ENCODE results near the gene ODAD2.

Gene ODAD2

GRCh38 chr10:27838361-27838760 lies 160.5 kb downstream of the ODAD2 start:
- no peak for DNase-seq (ENCODE audit: low read depth)

GRCh38 chr10:27834476-27834875 lies 164.4 kb downstream of the ODAD2 start:
- no peak for DNase-seq (ENCODE audit: low read depth)

GRCh38 chr10:27833792-27834191 lies 165.1 kb downstream of the ODAD2 start:
- no peak for DNase-seq (ENCODE audit: low read depth)

GRCh38 chr10:27832826-27833225 lies 166.1 kb downstream of the ODAD2 start:
- DNase-seq (ENCODE audit: low read depth), result no peak

GRCh38 chr10:27826369-27826768 lies 172.5 kb downstream of the ODAD2 start:
- no peak for DNase-seq (ENCODE audit: low read depth)

GRCh38 chr10:27822301-27822700 lies 176.6 kb downstream of the ODAD2 start:
- DNase-seq (ENCODE audit: low read depth), result no peak

- DNase-seq (ENCODE audit: low read depth), result no peak
Observed at GRCh38 chr10:27820637-27821036, 178.2 kb downstream of the ODAD2 start.

- DNase-seq (ENCODE audit: low read depth), result no peak
Observed at GRCh38 chr10:27819781-27820531, 178.9 kb downstream of the ODAD2 start.

GRCh38 chr10:27816320-27816719 lies 182.6 kb downstream of the ODAD2 start:
- DNase-seq (ENCODE audit: low read depth), result no peak

- DNase-seq (ENCODE audit: low read depth), result no peak
Observed at GRCh38 chr10:27815846-27816245, 183.0 kb downstream of the ODAD2 start.

- no peak for DNase-seq (ENCODE audit: low read depth)
Observed at GRCh38 chr10:27815261-27815660, 183.6 kb downstream of the ODAD2 start.

GRCh38 chr10:27805180-27805579 lies 193.7 kb downstream of the ODAD2 start:
- DNase-seq (ENCODE audit: low read depth), result no peak

- DNase-seq (ENCODE audit: low read depth), result no peak
Observed at GRCh38 chr10:27804136-27804535, 194.7 kb downstream of the ODAD2 start.

GRCh38 chr10:27801171-27801785 lies 197.6 kb downstream of the ODAD2 start:
- no peak for DNase-seq (ENCODE audit: low read depth)

- DNase-seq (ENCODE audit: low read depth), result no peak
Observed at GRCh38 chr10:27799046-27799445, 199.8 kb downstream of the ODAD2 start.

GRCh38 chr10:27794157-27794556 lies 204.7 kb downstream of the ODAD2 start:
- no peak for DNase-seq (ENCODE audit: low read depth)

- no peak for DNase-seq (ENCODE audit: low read depth)
Observed at GRCh38 chr10:27792216-27792615, 206.7 kb downstream of the ODAD2 start.

GRCh38 chr10:27784272-27784671 lies 214.6 kb downstream of the ODAD2 start:
- no peak for DNase-seq (ENCODE audit: low read depth)

GRCh38 chr10:27783660-27784059 lies 215.2 kb downstream of the ODAD2 start:
- no peak for DNase-seq (ENCODE audit: low read depth)

- no peak for DNase-seq (ENCODE audit: low read depth)
Observed at GRCh38 chr10:27779462-27780015, 219.3 kb downstream of the ODAD2 start.

- no peak for DNase-seq (ENCODE audit: low read depth)
Observed at GRCh38 chr10:27774831-27775230, 224.0 kb downstream of the ODAD2 start.

GRCh38 chr10:27771231-27771630 lies 227.6 kb downstream of the ODAD2 start:
- DNase-seq (ENCODE audit: low read depth), result no peak

GRCh38 chr10:27770181-27770580 lies 228.7 kb downstream of the ODAD2 start:
- DNase-seq (ENCODE audit: low read depth), result no peak

Data from T follicular helper cell (primary cell).